HepG2 (cell line): ENCODE results near the gene BIVM. TPM values are rescaled to one million over a fixed set of nuclear protein-coding genes. Genes with fewer than 3 reads are reported as not detected.

Source experiments
- ATAC-seq: fragments of 200-7000 bp; cut with Tn5 transposase; 3 replicates; pipeline ENCODE4 v1.9.1; 2020; ENCODE audit warnings: mild to moderate bottlenecking, moderate library complexity
- BruUV-seq: library from RNA; stranded (reverse); fragments of 400-500 nt; replicated peaks from 2 replicates; lab custom pipeline; 2021; lab: Mats Ljungman, UMichigan
- CTCF ChIA-PET: fragments of 300-600 bp; formaldehyde crosslinking; extraction: SDS; loops from one replicate; lab custom pipeline; 2021; ENCODE audit warnings: low total read pairs, inconsistent platforms, low intra/inter-chr PET ratio; lab: Yijun Ruan, JAX
- POLR2A ChIA-PET: fragments of 350-600 bp; sonication (Branson Sonifier 250); formaldehyde crosslinking; loops from one replicate; lab custom pipeline; 2020; ENCODE audit warnings: antibody characterized with exemption, inconsistent platforms; lab: Yijun Ruan, JAX
- DNase-seq: peaks from one replicate; pipeline ENCODE4 v3.0.0-alpha.2; 2015; ENCODE audit warnings: low spot score
- FAIRE-seq: peaks from 3 replicates; lab custom pipeline; 2011; peaks lifted over from hg19 to GRCh38; lab: Jason Lieb, UNC
- H2AFZ ChIP-seq: one replicate; pipeline ENCODE4 v1.6.1; 2011; ENCODE audit warnings: low read length, inconsistent platforms
- H3K27ac ChIP-seq: fragments of 300-600 bp; 3 replicates; pipeline ENCODE4 v1.8.0; 2011; ENCODE audit warnings: mixed run types, mild to moderate bottlenecking, mixed read lengths, low read length, inconsistent platforms; ENCODE audit not compliant: insufficient read depth; ENCODE audit errors: extremely low read length
- H3K27me3 ChIP-seq, 2 experiments: fragments of 200-600 bp in 1 of 2; 2 replicates in 1 of 2; 3 replicates in 1 of 2; pipeline versions ENCODE4 v1.6.0 to v1.8.0; 2011; ENCODE audit warnings: low read length in 2 of 2, mild to moderate bottlenecking in 2 of 2, moderate library complexity in 2 of 2, inconsistent platforms in 1 of 2; ENCODE audit not compliant: insufficient read depth in 2 of 2, control insufficient read depth in 1 of 2
- H3K36me3 ChIP-seq, 2 experiments: fragments of 200-600 bp in 1 of 2; replicated peaks in 1 of 2; 2 replicates in 1 of 2; 3 replicates in 1 of 2; pipeline versions ENCODE4 v1.5.1 to v1.8.0; 2011; ENCODE audit warnings: low read length in 2 of 2, inconsistent platforms in 1 of 2; ENCODE audit not compliant: insufficient read depth in 2 of 2, control insufficient read depth in 1 of 2
- H3K4me1 ChIP-seq: 2 replicates; pipeline ENCODE4 v1.5.1; 2012; ENCODE audit warnings: low read length, inconsistent platforms; ENCODE audit not compliant: insufficient read depth
- H3K4me2 ChIP-seq: 2 replicates; pipeline ENCODE4 v1.6.0; 2011; ENCODE audit warnings: low read depth, low read length, inconsistent platforms
- H3K4me3 ChIP-seq, 3 experiments: fragments of 200-600 bp in 1 of 3; sonication (generic), shearing (Covaris generic) in 1 of 3; replicated peaks in 1 of 3; 2 replicates each; pipeline ENCODE4 v1.5.1; 2011 to 2016; ENCODE audit warnings: low read length in 3 of 3, inconsistent platforms in 2 of 3, low read depth in 2 of 3, mild to moderate bottlenecking in 2 of 3, control low read depth in 1 of 3, mixed read lengths in 1 of 3; ENCODE audit not compliant: insufficient read depth in 1 of 3
- H3K79me2 ChIP-seq: one replicate; pipeline ENCODE4 v1.6.1; 2011; ENCODE audit warnings: low read length, inconsistent platforms; ENCODE audit not compliant: insufficient read depth
- H3K9ac ChIP-seq: 2 replicates; pipeline ENCODE4 v1.6.0; 2011; ENCODE audit warnings: mild to moderate bottlenecking, low read depth, low read length, inconsistent platforms; ENCODE audit not compliant: insufficient read depth
- H3K9me3 ChIP-seq: 2 replicates; pipeline ENCODE4 v1.5.1; 2012; ENCODE audit warnings: mild to moderate bottlenecking, low read length
- H4K20me1 ChIP-seq: 2 replicates; pipeline ENCODE4 v1.6.0; 2011; ENCODE audit warnings: inconsistent platforms, mild to moderate bottlenecking, low read length, moderate library complexity; ENCODE audit not compliant: insufficient read depth
- EEA1 ChIP-seq: sonication (generic); formaldehyde crosslinking; IDR thresholded peaks from 2 replicates; pipeline ENCODE4 v1.5.1; 2020; ENCODE audit warnings: mild to moderate bottlenecking, missing genetic modification reagents, borderline replicate concordance
- FOSL1 ChIP-seq: sonication (generic); formaldehyde crosslinking; IDR thresholded peaks from 2 replicates; pipeline ENCODE4 v1.9.0; 2021; ENCODE audit warnings: missing genetic modification reagents, borderline replicate concordance
- NFATC3 ChIP-seq: sonication (generic); formaldehyde crosslinking; IDR thresholded peaks from 2 replicates; pipeline ENCODE4 v1.5.1; 2020; ENCODE audit warnings: mild to moderate bottlenecking, missing genetic modification reagents
- POLR2AphosphoS5 ChIP-seq: IDR thresholded peaks from 2 replicates; pipeline ENCODE4 v1.6.1; 2012; ENCODE audit warnings: low read depth, low read length
- ZHX2 ChIP-seq, 2 experiments: sonication (generic) in 1 of 2; formaldehyde crosslinking in 1 of 2; IDR thresholded peaks; 2 replicates each; pipeline versions ENCODE4 v1.6.1 to v1.9.0; 2014 to 2022; ENCODE audit warnings: antibody characterized with exemption in 1 of 2, borderline replicate concordance in 1 of 2, inconsistent platforms in 1 of 2, low read depth in 1 of 2, missing genetic modification reagents in 1 of 2
- ZMYM4 ChIP-seq: sonication (generic); formaldehyde crosslinking; IDR thresholded peaks from 2 replicates; pipeline ENCODE4 v1.8.1; 2023; ENCODE audit warnings: mild to moderate bottlenecking, missing genetic modification reagents
- ZNF33A ChIP-seq: sonication (generic); formaldehyde crosslinking; IDR thresholded peaks from 2 replicates; pipeline ENCODE4 v1.5.1; 2020; ENCODE audit warnings: missing genetic modification reagents, mild to moderate bottlenecking, moderate library complexity, borderline replicate concordance
- ZNF34 ChIP-seq: sonication (generic); formaldehyde crosslinking; IDR thresholded peaks from 2 replicates; pipeline ENCODE4 v1.4.0; 2020; ENCODE audit warnings: mild to moderate bottlenecking, missing genetic modification reagents, borderline replicate concordance
- WGBS: methylation state at CpG from one replicate; pipeline ENCODE4 v1.1.6; 2017; ENCODE audit warnings: low lambda C conversion rate; 5-methylcytosine and 5-hydroxymethylcytosine counted together
- in situ Hi-C: cut with HindIII; loops from 2 replicates; pipeline ENCODE4 v1.10.0; 2017; ENCODE audit warnings: low pct_unique_long_range_greater_than_20kb; ENCODE audit not compliant: extremely low pct_ligation_motif_present
- intact Hi-C: fragments of 100-400 bp; cut with micrococcal nuclease; formaldehyde crosslinking; loops from one replicate; pipeline ENCODE4 v1.10.0; 2022; ENCODE audit not compliant: unreplicated experiment
- polyA plus RNA-seq, 8 experiments: library from polyadenylated mRNA; depleted of rRNA in 3 of 8; stranded (reverse) in 7 of 8; unstranded in 1 of 8; fragments of >200 nt; fragmentation: Illumina TruSeq in 4 of 8; extraction: Trizol in 4 of 8; gene quantifications; 2 replicates each; pipeline versions ENCODE4 v1.2.1 to v1.2.3, GENCODE V29; 2011 to 2016; ENCODE audit warnings: low read depth in 4 of 8, missing spikeins in 1 of 8, mixed read lengths in 1 of 8; ENCODE audit not compliant: insufficient read depth in 1 of 8
- total RNA-seq, 5 experiments: library from RNA; depleted of rRNA; stranded (reverse); fragments of >200 nt; fragmentation: Illumina TruSeq; extraction: Trizol; gene quantifications; 2 replicates each; pipeline ENCODE4 v1.2.3, GENCODE V29; 2016; ENCODE audit warnings: low read depth in 1 of 5
- TF ChIP-seq, protein P1 (sequence below), 2 experiments: sonication (generic) in 1 of 2; formaldehyde crosslinking in 1 of 2; IDR thresholded peaks; 2 replicates each; pipeline versions ENCODE4 v1.5.1 to v1.6.1; 2011 to 2020; ENCODE audit warnings: borderline replicate concordance in 1 of 2, low read depth in 1 of 2, low read length in 1 of 2, mild to moderate bottlenecking in 1 of 2, missing genetic modification reagents in 1 of 2, moderate library complexity in 1 of 2

The BIVM gene
- total and polyA plus RNA-seq, 2 of the 13 experiments (the other 11 are each of a cell fraction or from before 2014, with no cell fraction given) = 10.4 to 15.8 TPM

DNA sequence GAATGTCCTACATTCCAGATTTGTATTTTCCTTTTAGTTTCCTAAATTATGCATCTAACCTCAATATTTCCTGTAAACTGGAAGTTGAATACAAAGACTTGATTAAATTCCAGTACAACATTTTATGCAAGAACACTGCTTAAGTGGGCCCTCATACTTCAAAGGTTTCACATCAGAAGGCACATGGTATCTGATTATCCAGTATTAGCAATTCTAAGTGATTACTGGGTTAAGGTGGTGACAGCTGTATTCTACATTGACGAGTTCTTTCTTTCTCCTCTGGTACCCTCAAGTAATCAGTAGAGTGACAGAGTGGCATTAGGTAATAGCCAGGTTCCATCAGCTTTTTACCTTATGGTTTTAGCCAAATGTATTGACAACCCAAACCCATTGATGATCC is 18.3 kb downstream of the BIVM start:
- Histone ChIP-seq H3K4me1 (peaks cover 20% of the 10 kb centered on the region), H3K9ac (no peak overlapping the region), H4K20me1 (0 out of 2 replicates have a peak, but pooled peaks cover 5% of the 10 kb centered on the region), H3K36me3 (peaks cover 7 to 23% of the 10 kb centered on the region in 2 experiments; a peak in 4 of 5 replicates), H3K27me3 (no peaks in the 10 kb centered on the region), H3K27ac (no peak overlapping the region), H3K4me3 (no peak overlapping the region), H2AFZ (no peak overlapping the region), H3K9me3 (no peaks in the 10 kb centered on the region), H3K4me2 (no peak overlapping the region), H3K79me2 (peaks cover 18% of the 10 kb centered on the region)
- POLR2A ChIA-PET = no interaction called here
- FAIRE-seq = no peak
- intact Hi-C loops = no loop called here
- in situ Hi-C loops = no loop called here
- TF ChIP-seq ZMYM4 (CRISPR knock-in tag) = no peak
- no peak for TF ChIP-seq ZNF34 (CRISPR knock-in tag)
- no peak for TF ChIP-seq NFATC3 (CRISPR knock-in tag)
- TF ChIP-seq POLR2AphosphoS5 = no peak
- no peak for TF ChIP-seq ZNF33A (CRISPR knock-in tag)
- TF ChIP-seq, protein P1, sequence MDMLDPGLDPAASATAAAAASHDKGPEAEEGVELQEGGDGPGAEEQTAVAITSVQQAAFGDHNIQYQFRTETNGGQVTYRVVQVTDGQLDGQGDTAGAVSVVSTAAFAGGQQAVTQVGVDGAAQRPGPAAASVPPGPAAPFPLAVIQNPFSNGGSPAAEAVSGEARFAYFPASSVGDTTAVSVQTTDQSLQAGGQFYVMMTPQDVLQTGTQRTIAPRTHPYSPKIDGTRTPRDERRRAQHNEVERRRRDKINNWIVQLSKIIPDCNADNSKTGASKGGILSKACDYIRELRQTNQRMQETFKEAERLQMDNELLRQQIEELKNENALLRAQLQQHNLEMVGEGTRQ (IDR thresholded peaks at IDR 0.05; ENCODE audit: low read depth, low read length) = no peak
- TF ChIP-seq, protein P1 (CRISPR knock-in tag; IDR thresholded peaks at IDR 0.05; ENCODE audit: borderline replicate concordance) = no peak
- WGBS = 100% methylated on average over 1 of the region's 1 CpG
- CTCF ChIA-PET = no interaction called here
- no peak for DNase-seq
- no TSS peak for BruUV-seq
- ATAC-seq = no peak

DNA sequence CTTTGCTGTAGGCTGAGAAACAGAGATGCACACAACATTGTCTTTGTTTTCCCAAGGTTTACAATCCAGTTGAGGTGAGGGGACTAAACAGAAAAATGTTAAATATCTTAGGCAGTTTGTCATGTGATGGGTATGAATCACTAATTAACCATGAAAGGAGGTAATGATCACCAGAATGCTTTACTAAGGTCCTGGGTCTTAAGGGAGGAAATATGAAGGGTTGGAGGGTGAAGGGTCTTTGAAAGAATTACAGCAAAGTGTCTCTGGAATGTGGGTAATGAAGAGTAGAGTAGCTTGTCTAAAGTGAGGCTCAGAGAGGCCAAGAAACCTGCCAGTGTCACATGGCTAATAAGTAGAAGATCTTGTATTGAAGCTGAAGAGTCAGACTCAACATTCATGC is 19.0 kb downstream of the BIVM start:
- peaks cover 8 to 25% of the 10 kb centered on the region in 2 experiments; a peak in 4 of 5 replicates for H3K36me3 ChIP-seq
- no peak overlapping the region for H3K9ac ChIP-seq
- no peak overlapping the region for H2AFZ ChIP-seq
- TF ChIP-seq FOSL1 (CRISPR knock-in tag) = no peak
- TF ChIP-seq ZHX2 (IDR thresholded peaks at IDR 0.05; ENCODE audit: low read depth) = no peak
- TF ChIP-seq ZHX2 (CRISPR knock-in tag; IDR thresholded peaks at IDR 0.05; ENCODE audit: borderline replicate concordance) = no peak
- TF ChIP-seq EEA1 (CRISPR knock-in tag) = no peak
- H3K27ac ChIP-seq = no peak overlapping the region
- no peaks in the 10 kb centered on the region for H3K27me3 ChIP-seq
- H3K4me3 ChIP-seq = no peak overlapping the region
- no peak for FAIRE-seq
- no peak for DNase-seq
- ATAC-seq = no peak
- CTCF ChIA-PET = no interaction called here
- no TSS peak for BruUV-seq
- no peaks in the 10 kb centered on the region for H3K9me3 ChIP-seq
- H3K4me1 ChIP-seq = peaks cover 14% of the 10 kb centered on the region
- intact Hi-C loops = no loop called here
- POLR2A ChIA-PET = no interaction called here
- no peak overlapping the region for H3K4me2 ChIP-seq
- peaks cover 14% of the 10 kb centered on the region for H3K79me2 ChIP-seq
- in situ Hi-C loops = no loop called here
- H4K20me1 ChIP-seq = 0 out of 2 replicates have a peak, but pooled peaks cover 5% of the 10 kb centered on the region
